NCI-H146 (cell line): ENCODE data around the gene ZNF428.

ENCODE experiments used
- DNase-seq: peaks from one replicate; lab custom pipeline; 2025; lab: John Stamatoyannopoulos, UW

ZNF428 gene

DNA sequence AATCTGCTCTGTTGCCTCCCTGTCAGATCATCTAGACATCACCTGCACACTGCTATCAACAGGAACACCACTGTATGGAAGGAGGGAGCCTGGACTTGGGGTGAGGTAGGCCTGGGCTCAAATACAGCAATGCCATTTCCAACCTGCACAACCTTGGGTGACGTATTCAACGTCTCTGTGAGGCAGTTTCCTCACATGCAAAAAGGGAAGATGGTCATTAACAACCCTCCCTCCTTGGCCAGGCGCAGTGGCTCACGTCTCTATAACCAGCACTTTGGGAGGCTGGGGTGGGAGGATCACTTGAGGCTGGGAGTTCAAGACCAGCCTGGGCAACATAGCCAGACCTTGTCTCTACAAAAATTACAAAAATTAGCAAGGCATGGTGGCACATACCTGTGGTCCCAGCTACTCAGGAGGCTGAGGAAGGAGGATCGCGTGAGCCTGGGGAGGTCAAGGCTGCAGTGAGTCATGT is 57.2 kb downstream of the ZNF428 start:
- DNase-seq: no peak

DNA sequence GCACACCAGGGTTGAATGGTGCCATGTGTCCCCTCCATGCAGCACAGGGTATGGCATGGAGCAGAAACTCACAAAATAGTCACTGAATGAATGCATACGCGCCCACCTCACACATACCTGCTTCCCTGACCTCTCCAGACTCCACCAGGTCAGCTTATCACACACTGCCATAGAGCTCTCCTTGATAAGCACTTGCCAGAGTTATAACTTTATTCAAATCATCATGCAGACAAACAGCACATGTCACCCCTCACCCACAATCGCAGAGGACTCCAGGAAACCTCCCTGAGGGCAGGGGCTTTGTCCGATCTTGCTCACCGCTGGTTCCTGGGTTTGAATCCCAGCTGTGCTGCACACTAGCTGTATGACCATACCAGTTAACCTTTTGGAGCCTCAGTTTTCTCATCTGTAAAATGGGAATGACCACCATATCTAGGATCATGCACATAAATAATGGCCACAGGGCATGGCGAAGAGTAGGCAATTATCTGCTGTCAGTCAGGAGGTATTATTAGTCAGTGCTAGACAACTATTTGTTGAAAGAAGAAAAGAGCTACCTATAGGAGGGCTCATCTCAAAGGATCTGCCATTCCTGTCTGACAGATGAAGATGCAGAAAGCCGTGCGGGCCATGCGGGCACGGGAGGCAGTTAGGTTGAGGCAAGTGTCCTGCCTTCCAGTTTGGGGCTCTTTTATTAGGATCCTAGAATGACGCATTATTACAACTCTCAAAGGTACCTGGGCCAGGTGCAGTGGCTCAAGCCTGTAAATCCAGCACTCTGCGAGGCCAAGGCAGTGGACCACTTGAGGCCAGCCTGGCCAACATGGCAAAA is 58.1 kb downstream of the ZNF428 start:
- DNase-seq: no peak

DNA sequence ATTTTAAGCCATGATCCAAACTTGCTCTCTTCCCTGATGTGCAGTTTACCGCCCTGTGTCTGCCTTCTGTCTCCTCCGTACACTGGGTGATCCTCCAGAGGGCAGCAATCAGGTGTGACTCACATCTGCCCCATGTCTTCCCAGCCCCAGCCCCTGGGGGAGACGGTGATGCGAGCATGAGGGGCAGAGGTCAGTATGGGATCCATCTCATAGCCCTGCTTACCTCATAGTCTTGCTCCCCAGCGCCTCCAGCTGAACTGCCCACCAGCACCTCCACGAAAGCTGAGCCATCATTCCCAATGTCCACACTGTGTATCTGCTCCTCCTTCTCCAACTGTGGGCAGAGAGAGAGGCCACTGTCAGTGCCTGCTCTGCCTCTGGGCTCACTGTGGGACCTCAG is 58.7 kb downstream of the ZNF428 start:
- DNase-seq: no peak
